A172 (cell line): Measurements from ENCODE around the gene OR56B1. TPM values are rescaled to one million over a fixed set of nuclear protein-coding genes. Genes with fewer than 3 reads are reported as not detected.
"Not testable (repeated sequence)": the region's sequence is repeated elsewhere in the genome, so short reads cannot be mapped to it uniquely, and the experiment has no call there.

Experiments used
- DNase-seq: peaks from one replicate; pipeline ENCODE4 v3.0.0-alpha.2; 2015; ENCODE audit warnings: low spot score
- total RNA-seq: library from RNA; depleted of rRNA; stranded (reverse); fragments of >200 nt; shearing (Covaris generic); gene quantifications from 2 replicates; pipeline ENCODE4 v1.2.3, GENCODE V29; 2014; rRNA removed

The OR56B1 gene, protein sequence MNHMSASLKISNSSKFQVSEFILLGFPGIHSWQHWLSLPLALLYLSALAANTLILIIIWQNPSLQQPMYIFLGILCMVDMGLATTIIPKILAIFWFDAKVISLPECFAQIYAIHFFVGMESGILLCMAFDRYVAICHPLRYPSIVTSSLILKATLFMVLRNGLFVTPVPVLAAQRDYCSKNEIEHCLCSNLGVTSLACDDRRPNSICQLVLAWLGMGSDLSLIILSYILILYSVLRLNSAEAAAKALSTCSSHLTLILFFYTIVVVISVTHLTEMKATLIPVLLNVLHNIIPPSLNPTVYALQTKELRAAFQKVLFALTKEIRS
- total RNA-seq: not detected in 2 replicates

DNA sequence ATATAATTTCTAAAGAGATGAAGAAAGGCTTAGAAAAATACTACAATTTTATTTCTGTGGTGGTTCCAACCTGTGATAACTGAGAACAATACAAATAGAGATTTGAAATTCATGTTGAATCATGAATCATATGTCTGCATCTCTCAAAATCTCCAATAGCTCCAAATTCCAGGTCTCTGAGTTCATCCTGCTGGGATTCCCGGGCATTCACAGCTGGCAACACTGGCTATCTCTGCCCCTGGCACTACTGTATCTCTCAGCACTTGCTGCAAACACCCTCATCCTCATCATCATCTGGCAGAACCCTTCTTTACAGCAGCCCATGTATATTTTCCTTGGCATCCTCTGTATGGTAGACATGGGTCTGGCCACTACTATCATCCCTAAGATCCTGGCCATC, at the start of gene OR56B1:
Gene OR56B1 (plus strand): TSS at position 53 of the 400 bp plus-strand sequence. CDS start 69 bp downstream, at position 122.
- DNase-seq: no peak

DNA sequence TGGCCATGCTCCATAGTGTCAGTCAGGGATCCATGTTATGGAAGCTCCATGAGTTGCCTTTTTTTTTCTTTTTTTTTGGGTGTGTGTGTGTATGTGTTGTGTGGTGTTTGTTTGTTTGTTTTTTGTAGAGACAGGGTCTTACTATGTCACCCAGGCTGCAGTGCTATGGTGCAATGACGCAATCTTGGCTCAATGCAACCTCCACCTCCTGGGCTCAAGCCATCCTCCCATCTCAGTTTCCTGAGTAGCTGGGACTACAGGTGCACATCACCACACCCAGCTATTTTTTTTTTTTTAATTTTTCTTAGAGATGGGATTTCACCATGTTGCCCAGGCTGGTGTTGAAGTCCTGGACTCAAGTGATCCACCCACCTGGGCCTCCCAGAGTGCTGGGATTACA, 47.8 kb upstream of the OR56B1 start:
- no peak for DNase-seq

DNA sequence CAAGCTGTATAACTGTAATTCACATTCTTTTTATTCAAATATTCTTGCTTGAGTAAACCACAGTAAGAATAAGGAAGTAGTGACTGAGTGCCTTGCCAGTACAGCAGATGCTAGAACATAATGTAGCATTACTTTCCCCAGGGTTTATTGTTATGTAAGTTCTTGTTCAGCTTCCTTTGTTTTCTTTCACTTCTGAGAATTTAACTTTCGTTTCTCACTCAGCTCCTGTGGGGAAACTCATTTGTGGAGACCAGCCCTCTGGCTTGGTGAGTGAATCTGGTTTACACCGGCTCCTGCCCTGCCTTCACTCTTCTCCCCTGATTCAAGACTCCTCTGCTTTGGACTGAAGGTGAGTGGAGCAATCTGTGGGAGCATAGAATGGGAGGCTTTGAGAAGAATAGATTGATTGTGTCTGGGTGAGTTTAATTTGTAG, 46.7 kb upstream of the OR56B1 start, which contains the start of gene TRIM22:
Gene TRIM22 (plus strand): TSS at position 240 of the 433 bp plus-strand sequence. CDS start 6,443 bp downstream, outside the sequence.
- peak; percentile 47 for DNase-seq

DNA sequence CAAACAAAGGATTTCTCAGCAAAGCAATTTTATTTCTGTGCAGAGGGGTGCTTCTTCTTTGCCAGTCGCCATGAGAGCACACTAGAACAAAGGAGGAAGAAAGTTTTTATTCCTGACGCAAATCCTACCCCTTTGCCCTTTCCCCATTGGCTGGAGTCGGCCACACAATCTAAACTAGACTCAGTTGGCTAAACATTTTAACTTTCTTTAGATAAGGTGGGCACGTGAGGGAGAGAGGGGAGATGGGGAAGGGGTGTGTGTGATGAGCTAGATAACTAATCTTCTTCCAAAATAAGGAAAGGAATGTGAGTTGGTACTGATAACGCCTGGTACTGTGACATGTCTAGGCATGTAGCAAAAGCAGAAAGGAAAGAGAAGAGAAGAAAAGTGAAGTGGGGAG, 46.0 kb upstream of the OR56B1 start:
- peak; percentile 21 for DNase-seq

DNA sequence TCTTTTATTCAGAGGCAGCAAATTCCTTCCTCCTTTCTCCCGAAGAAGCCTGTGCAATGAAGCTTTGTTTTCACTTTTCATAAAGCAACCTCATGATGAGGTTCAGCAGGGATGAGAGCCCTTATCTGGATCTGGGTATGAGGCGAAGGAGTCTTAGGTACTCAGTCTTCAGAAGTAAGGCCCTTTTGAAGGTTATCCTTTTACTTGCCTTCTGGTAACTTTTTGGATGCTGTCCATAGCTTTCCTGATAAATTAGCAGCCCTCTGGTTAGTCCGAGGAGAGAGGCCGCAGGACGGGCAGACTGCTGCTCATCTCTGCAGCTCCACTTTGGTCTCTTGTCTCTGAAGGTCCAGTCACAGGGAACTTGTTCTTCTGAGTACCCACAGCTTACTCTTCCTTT, 45.5 kb upstream of the OR56B1 start:
- peak; percentile 16 for DNase-seq

DNA sequence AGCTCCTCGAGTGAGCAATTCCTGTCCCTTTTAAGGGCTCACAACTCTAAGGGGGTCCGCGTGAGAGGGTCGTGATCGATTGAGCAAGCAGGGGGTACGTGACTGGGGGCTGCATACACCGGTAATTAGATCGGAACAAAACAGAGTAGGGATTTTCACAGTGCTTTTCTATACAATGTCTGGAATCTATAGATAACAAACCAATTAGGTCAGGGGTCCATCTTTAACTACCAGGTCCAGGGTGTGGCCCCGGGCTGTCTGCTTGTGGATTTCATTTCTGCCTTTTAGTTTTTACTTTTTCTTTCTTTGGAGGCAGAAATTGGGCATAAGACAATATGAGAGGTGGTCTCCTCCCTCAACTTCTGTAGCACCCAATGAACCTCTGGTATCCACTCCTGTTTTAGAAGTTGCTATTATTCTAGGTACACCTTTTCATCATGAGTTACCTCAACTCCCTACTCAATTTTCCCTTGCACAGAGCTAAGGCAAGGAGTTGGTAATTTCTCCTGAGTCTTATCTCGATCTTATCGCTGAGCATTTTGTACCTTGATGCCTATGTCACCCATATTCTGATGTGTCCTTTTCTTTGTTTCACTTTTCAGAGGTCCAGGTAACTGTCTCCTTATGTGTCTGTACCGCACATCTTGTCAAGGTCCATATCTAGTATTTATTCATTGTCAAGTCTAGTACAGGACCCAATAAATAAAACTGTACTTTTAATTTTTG, 44.8 kb upstream of the OR56B1 start:
- DNase-seq: not testable (repeated sequence)

DNA sequence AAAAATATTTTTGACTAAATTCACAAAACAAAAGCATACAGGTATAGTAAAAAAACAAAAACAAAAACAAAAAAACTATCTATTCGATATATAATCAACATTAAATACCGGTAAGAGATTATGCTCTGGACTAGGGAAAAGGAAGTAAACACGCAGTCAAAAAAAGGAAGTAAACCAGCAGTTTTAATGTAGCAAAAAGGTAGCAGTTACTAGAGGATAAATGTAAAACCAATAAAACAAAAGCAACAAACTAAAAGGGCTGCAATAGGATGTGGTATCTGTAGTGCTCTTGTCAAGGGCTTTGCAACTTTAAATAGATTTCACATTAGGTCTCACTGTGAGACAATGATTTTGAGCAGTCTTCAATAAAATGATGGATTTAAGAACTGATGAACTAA, 44.3 kb upstream of the OR56B1 start:
- no peak for DNase-seq

DNA sequence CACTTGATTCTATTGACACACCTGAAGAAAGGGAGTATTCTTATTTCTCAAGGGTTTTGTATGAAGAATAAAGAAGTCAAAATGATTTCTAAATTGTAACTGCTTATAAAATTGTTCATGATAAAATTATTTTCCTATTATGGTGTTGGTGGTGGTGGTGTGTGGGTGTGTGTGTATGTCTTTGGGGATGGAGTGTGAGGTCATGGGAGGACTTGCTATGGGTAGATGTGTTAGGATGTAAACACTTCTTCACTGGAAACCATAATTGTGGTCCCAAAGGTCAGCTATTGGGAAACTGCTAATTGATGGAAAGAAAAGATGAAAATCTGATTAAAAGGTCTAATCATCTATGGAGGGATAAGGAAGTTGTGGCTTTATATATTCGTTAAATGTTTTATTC, 41.6 kb upstream of the OR56B1 start:
- no peak for DNase-seq

DNA sequence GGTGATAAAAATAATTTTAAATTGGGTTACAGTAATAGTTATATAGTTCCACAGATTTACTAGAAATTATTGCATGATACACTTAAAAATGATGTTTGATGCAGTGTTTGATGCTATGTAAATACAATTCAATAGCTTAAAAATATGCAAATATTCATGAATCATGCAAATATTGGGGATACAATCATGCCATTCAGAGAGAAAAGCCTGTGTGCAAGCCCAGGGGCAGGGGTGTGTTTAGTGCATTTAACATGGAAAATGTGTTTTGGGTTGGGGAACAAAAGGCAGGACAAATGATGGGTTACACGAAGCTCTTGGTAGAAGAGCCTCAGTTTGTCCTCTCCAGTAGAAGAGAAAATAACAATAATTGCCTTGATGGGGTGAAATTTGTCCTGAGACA, 40.7 kb upstream of the OR56B1 start:
- no peak for DNase-seq

DNA sequence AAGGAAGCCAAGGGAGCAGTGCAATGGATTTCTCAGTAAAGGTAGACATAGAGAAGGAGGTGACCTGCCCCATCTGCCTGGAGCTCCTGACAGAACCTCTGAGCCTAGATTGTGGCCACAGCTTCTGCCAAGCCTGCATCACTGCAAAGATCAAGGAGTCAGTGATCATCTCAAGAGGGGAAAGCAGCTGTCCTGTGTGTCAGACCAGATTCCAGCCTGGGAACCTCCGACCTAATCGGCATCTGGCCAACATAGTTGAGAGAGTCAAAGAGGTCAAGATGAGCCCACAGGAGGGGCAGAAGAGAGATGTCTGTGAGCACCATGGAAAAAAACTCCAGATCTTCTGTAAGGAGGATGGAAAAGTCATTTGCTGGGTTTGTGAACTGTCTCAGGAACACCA, 40.0 kb upstream of the OR56B1 start:
- DNase-seq: no peak

DNA sequence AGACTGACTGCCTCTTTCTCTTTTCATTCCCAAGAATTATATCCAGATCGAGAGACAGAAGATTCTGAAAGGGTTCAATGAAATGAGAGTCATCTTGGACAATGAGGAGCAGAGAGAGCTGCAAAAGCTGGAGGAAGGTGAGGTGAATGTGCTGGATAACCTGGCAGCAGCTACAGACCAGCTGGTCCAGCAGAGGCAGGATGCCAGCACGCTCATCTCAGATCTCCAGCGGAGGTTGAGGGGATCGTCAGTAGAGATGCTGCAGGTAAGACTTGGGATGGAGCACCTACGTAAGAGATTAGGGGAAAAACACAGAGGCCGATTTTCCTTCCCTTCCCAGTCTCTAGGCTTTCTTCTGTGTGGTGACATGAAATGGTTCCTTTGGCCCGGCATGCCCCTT, 38.0 kb upstream of the OR56B1 start:
- no peak for DNase-seq

DNA sequence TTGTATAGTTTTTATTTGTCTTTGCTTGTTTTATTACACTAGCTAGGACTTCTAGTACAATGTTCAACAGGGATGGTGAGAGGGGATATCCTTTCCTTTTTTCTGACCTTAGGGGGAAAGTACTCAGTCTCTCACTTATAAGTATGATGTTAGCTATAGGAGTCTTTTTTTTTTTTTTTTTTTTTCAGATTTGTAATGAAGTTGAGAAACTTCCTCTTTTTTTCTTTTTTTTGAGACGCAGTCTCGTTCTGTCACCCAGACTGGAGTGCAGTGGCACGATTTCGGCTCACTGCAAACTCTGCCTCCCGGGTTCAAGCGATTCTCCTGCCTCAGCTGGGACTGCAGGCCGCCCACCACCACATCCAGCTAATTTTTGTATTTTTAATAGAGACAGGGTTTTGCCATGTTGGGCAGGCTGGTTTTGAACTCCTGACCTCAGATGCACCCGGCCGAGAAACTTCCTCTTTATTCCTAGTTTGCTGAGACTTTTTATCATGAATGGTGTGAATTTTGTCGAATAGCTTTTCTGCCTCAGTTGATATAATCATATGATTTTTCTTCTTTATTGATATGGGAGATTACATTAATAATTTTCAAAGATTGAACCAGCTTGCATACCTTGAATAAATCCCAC, 35.7 kb upstream of the OR56B1 start:
- DNase-seq: no peak

DNA sequence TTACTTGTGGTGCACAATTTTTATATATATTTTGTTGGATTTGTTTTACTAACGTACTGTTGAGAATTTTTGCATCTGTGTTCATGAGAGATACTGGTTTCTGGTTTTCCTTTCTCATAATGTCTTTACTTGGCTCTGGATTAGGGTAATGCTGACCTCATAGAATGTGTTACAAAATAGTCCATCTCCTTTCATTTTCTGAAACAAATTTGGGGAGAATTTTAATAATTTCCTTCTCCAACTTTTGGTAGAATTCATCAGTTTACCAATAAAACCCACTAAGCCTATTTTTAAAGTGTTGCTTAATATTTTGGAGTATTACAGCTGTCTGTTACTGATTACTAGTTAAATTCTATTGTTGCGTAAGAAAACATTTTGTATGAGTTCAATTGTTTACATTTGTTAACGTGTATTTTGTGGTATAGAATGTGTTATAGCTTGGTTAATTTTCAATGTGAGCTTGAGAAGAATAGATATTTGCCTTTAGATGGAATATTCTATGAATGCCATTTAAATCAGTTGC, 35.1 kb upstream of the OR56B1 start:
- no peak for DNase-seq

DNA sequence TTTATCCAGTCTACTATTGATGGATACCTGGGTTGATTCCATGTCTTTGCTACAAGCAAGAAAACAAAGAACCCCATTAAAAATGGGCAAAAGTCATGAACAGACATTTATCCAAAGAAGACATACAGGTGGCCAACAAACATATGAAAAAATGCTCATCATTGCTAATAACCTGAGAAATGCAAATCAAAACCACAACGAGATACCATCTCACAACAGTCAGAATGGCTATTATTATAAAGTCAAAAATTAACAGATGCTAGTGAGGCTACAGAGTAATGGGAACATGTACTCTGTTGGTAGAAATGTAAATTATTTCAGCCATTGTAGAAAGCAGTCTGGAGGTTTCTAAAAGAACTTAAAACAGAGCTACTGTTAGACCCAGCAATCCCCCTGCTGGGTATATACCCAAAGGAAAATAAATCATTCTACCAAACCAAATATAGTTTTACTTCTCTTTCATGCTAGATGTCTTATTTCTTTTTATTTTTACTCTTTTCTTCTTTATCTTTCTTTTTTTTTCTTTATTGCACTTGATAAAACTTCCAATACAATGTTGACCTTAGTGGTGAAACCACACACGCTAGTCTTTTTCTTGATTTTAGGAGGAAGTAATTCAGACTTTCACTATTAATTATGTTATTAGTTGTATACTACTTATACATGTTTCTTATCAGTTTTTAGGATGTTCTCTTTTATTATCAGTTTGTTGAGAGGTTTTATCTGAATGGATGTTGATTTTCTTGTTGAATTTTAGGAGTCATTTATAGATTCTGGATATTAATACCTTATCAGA, 32.3 kb upstream of the OR56B1 start:
- DNase-seq: no peak

DNA sequence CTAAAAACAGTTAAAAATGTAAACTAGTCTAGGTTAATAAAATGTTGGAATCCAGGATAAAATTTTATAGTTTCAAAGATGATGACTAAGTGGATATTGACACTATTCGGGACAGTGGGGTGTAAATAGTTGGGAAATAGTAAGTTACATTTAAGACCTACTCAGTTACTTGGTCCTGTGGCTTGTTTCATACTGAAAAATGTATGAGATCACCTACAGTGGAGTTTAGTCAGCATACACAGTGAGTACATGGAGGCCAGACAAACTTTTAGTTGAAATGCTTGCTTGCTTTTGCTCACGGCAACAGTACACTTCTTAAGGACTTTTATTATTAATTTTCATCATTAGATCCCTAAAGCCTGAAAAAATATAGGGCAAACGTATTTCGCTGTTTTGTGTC, 30.6 kb upstream of the OR56B1 start:
- no peak for DNase-seq

DNA sequence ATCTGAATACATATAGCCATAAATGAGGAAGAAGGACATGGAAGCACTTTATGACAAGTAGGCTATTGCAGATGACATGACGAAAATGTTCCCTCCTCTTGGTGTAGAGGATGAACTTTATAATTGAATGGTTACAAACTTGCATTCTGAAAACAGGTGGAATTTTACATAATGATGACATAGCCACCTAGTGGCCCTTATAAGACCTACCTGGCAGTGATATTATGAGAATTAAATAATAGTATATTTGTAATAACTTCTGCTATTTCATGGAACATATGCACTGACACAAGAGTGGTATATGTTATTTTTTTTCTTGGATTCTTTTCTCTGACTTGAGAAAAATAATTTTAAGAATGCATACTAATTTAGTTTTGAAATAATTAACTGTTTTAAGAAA, 23.7 kb upstream of the OR56B1 start:
- no peak for DNase-seq

DNA sequence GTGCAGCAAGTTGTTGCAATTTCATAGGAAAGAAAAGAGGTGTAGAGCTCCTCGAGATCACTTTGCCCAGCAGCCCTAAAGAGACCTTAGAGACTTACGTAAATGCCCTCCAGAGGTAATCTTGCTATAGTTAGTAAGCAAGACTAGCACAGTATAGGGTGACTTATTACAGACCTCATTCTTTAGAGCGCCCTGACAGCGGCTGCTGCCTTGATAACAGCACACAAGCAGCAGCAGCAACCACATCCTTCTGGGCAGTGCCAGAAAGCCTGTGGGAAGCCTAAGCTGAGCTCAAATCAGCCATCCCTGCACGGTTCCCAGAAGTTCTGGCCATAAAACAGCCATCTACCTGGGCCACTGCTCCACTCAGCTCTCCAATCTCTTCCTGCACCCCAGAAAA, 22.6 kb upstream of the OR56B1 start:
- DNase-seq: no peak

DNA sequence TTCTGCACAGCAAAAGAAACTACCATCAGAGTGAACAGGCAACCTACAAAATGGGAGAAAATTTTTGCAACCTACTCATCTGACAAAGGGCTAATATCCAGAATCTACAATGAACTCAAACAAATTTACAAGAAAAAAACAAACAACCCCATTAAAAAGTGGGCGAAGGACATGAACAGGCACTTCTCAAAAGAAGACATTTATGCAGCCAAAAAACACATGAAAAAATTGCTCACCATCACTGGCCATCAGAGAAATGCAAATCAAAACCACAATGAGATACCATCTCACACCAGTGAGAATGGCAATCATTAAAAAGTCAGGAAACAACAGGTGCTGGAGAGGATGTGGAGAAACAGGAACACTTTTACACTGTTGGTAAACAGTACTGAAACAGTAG, 19.7 kb upstream of the OR56B1 start:
- DNase-seq: not testable (repeated sequence)

DNA sequence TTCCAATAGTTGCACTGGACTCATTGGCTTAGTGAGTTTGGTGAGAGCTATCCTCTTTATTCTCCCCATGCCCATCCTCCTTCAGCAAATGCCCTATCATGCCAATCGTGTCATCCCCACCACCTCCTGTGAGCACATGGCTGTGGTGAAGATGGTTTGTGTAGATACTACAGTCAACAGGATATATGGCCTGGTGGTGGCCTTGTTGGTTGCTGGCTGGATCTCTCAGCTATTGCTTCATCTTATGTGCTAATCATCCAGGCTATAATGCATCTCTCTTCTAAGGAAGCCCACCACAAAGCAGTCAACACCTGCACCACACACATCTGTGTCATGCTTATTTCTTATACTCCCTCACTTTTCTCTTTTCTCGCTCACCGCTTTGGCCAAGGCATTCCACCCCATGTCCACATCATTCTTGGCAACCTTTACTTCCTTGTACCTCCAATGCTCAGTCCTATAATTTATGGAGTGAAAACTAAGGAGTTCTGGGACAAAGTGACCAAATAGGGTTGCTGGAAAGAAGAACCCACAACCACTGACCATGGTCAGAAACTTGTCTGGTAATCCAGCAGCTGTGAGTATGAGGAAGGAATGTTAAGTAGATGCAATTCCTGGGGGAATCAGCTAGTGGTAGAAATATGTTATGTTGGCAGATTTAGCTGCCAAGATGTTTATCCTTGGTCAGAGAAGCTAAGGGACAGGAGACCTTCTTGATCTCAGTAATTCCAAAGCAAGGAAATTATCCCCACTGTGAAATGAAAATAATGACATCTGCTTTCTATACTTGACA, 16.3 kb upstream of the OR56B1 start:
- DNase-seq: no peak

DNA sequence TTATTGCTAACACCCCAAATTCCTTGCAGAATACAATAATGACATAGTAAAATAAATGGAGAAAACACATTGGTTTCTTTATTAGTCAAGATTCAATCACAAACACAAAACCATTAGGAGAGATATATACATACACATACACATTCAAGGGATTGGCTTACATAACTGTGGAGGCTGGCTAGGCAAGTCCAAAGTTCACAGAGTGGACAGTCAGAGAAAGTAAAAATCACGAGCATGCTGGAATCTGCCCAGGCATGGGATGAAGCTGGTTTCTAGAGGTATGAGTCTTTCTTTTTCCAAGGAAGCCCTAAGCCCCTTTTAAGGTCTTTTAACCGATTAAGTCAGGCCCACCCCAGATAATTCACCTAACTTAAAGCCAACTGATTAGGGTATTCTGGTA, 13.6 kb upstream of the OR56B1 start:
- DNase-seq: no peak

DNA sequence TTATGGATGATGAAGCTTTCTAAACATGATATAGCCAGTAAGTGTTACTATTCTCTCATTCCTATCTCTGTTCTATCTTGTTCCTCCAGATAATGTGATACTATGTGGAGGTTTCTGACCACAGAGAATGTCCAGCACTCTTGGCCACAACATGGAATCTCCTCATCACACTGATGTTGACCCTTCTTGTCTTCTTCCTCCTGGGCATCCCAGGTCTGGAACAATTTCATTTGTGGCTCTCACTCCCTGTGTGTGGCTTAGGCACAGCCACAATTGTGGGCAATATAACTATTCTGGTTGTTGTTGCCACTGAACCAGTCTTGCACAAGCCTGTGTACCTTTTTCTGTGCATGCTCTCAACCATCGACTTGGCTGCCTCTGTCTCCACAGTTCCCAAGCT, 9.9 kb upstream of the OR56B1 start:
- no peak for DNase-seq
